Body of pancreas (tissue), 4 donors: ENCODE data around the gene ZNF20.

Experiments
- POLR2A ChIP-seq, 3 donors: fragments of 450-650 bp; IDR thresholded peaks; one replicate each; pipeline ENCODE4 v1.6.1; 2016; ENCODE audit warnings: antibody characterized with exemption in 3 of 3, mild to moderate bottlenecking in 2 of 3
- TF ChIP-seq, protein P1 (sequence below), 7 experiments: fragments of 450-650 bp in 4 of 7; fragments of 200-600 bp in 3 of 7; sonication (generic) in 3 of 7; IDR thresholded peaks; one replicate each; pipeline ENCODE4 v1.5.1; 2016 to 2019; ENCODE audit warnings: antibody characterized with exemption in 7 of 7

DNA sequence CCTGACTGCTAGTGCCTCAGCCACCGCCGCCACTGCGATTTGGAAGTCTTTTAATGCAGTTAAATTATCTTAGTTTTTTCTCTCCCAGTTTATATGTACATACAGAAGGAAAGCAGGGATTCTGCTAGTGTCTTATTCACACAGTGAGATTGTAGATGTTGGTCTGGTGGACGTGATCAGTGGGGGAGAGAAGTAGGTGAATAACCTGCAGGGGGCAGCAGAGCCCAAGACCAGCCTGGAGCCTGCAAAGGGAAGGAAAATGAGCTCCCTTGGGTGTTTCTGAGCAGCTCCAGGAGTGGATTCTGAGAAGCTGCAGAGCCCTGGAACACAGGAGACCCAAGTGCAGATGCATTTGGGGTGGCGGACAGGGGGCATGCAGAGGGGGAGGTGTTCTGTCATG is 49.3 kb downstream of the ZNF20 start:
- TF ChIP-seq POLR2A (IDR thresholded peaks at IDR 0.05): no peak
- TF ChIP-seq, protein P1, sequence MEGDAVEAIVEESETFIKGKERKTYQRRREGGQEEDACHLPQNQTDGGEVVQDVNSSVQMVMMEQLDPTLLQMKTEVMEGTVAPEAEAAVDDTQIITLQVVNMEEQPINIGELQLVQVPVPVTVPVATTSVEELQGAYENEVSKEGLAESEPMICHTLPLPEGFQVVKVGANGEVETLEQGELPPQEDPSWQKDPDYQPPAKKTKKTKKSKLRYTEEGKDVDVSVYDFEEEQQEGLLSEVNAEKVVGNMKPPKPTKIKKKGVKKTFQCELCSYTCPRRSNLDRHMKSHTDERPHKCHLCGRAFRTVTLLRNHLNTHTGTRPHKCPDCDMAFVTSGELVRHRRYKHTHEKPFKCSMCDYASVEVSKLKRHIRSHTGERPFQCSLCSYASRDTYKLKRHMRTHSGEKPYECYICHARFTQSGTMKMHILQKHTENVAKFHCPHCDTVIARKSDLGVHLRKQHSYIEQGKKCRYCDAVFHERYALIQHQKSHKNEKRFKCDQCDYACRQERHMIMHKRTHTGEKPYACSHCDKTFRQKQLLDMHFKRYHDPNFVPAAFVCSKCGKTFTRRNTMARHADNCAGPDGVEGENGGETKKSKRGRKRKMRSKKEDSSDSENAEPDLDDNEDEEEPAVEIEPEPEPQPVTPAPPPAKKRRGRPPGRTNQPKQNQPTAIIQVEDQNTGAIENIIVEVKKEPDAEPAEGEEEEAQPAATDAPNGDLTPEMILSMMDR (IDR thresholded peaks at IDR 0.05): peak; percentile 26 to 58 (median 50)
